ENCODE results near the gene CEACAM6.
A peak's percentile ranks its signal among the peaks of the same experiment; 100 is the strongest.
"Not testable (repeated sequence)": the region's sequence is repeated elsewhere in the genome, so short reads cannot be mapped to it uniquely, and the experiment has no call there.

Gene CEACAM6

DNA sequence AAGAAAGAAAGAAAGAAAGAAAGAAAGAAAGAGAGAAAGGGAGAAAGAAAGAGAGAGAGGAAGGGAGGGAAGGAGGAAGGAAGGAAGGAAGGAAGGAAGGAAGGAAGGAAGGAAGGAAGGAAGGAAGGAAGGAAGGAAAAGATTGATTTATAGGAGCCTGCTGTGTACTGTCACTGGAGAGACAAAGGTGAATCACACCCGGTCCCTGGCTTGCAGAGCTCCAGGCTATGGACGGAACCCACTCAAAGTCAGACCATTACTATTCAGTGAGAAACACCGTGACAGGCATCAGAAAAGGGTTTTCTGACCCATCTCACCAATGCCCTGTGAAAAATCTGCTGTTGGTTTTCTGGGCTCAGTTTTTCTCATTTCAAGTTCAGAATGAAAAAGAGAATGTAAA is 7.3 kb upstream of the CEACAM6 start:
- DNase-seq, result no peak

DNA sequence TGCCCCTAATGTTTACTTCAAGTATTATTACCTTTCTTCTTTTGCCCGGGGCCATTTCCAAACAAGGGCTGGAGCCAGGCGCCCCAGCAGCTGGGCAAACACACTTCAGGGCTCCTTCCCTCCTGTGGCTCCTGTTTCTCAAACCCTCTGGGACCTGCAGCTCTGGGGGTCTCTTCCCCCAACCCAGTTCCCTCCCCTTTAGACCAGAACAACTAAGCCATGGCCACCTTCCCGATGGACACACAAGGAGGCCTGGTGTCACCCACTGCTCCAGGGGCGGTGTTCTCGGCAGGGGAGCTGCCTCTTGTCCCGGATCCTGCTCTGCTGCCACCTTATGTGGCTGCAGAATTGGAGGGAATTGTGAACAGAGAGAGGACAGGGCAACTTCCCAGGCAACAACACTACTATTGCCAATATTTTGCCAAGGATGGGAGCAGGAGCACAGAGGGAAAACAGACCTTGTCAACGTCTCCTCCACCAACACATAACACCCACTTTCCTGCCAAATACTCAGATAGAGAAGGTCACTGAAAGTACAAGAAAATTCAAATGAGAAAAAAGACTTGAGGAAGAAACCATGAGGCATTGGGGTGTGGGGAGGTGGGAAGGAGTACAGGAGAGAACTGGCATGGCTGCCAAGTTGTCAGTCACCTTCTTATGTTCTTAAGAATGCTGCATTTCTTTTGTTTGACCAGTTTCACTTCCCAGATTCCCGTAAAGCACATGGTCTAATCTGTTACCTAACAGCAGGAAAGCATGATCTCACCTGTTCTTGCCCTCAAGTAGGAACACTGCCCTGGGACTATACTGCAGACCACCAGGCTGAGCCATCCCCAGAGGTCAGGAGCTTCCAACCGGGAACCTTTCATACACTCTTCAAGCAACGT is 4.8 kb upstream of the CEACAM6 start:
- not testable (repeated sequence) for DNase-seq

DNA sequence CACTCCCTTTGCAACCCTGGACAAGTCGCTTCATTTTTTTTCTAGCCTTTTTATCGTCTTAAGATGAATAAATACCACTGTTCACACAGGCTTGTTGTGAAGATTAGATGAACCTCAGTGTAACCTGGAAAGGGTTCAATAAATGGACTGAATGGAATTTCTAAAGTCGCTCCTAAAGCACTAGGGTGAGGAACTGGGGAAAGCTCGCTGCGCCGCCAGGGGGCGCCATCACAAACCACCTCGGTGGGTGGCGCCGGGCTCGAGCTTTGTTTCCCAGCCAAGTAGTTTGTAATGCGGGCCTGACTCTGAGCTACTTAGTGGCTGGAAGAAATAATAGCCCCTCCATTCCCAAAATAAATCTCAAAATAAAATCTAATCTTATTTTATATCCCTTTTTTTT is 2.2 kb upstream of the CEACAM6 start:
- DNase-seq, result peak; percentile 77

DNA sequence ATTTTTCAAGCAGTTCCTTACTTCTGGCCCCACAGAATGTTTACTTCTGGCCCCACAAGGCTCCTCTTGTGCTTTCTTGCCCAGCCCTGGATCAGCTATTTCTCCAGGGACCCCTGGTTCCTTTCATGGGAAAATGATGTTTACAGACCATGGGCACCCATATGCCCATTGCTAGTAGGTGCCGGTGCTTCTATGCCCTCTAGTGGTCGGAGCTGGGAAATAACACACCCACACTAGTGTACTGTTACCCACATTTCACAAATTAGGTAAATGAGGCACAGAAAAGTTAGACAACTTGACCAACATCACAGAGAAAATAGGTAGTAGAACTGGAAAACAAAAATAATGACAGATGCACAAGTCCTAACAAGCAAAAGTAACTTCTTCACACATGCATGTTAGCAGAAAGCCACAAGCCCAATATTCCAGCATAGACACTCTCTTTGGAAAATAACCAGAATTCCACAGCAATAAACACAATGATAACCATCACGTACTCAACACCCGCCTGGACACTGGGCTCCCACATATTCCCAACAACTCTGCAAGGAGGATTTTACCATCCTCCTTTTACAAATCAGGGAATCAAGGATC is 1.3 kb upstream of the CEACAM6 start:
- peak; percentile 61 for DNase-seq

DNA sequence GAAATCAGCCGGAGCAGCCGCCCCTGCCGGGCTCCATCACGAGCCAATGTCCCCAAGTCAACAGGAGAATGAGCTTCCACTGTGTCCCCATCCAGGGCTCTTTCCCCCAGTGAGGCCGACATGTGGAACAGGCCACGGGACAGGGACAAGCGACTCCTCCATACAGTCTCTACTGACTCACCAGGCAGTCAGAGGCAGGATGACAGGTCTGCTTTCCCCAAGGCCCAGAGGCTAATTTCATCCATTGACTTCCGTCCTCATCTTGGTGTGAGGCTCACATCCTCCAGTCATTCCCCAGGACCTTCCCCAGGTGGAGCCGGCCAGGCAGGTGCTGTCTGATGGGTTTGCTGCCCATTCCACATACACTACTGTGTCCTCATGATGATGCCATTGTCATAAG is 3.5 kb downstream of the CEACAM6 start:
- DNase-seq, result no peak

DNA sequence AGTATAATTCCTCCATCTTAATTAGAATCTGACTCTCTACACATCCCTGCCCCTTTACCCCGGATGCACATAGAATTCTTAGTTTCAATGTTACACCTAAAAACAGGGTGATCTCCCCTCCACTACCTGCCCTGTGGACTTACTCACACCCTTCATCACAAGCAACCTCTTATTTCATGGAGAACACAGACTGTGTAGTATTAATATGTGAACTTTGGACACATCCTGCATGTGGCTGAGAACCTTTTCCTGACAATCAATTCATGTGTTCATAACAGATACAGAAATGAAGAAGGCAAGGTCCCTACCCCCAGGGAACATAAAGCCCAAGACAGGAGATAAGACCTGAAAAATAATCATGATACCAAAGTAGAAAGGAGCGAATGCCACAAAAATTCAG is 11.8 kb downstream of the CEACAM6 start:
- no peak for DNase-seq

DNA sequence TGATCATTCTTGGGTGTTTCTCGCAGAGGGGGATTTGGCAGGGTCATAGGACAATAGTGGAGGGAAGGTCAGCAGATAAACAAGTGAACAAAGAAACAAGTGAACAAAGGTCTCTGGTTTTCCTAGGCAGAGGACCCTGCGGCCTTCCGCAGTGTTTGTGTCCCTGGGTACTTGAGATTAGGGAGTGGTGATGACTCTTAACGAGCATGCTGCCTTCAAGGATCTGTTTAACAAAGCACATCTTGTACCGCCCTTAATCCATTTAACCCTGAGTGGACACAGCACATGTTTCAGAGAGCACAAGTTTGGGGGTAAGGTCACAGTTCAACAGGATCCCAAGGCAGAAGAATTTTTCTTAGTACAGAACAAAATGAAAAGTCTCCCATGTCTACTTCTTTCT is 12.8 kb downstream of the CEACAM6 start:
- not testable (repeated sequence) for DNase-seq

DNA sequence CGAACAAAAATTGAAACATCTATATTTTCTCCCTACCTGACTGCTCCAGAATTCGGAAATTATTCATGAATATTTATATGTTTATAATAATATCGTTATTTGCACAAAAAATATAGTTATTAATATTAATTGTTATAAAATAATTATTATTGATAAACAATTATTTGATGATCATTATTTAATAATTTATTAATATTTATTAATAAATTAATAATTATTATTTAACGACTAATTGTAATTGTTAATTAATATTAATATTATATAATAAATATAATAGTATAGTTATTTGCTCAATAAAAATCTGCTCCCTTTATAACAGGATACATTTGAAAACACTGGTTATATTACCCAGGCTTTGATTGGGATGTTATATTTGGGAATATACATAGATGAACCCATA is 14.3 kb downstream of the CEACAM6 start:
- DNase-seq, result no peak

DNA sequence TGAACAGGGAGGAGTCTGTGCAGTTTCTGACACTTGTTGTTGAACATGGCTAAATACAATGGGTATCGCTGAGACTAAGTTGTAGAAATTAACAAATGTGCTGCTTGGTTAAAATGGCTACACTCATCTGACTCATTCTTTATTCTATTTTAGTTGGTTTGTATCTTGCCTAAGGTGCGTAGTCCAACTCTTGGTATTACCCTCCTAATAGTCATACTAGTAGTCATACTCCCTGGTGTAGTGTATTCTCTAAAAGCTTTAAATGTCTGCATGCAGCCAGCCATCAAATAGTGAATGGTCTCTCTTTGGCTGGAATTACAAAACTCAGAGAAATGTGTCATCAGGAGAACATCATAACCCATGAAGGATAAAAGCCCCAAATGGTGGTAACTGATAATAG is 16.1 kb downstream of the CEACAM6 start:
- no peak for DNase-seq

DNA sequence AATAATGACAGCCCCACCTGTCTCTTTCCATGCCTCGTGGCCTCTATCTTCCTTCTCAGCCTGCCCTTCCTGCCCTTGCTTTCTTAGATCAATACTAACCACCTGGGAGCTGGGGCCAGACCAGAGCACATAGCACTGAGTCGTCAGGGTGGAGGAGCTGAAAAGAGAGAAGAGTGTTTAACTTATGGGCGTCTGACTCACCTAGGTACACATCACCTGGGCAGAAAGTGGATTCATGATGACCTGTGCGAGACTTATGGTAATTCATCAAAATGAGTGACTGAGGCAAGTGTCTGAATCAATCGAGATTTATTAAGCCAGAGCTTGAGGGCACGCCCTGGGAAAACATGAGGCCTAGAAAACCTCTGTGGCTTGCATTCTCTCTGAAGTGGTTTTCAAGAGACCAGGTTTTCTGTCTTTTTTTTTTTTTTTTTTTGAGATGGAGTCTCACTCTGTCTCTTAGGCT is 19.2 kb downstream of the CEACAM6 start:
- peak; percentile 32 for DNase-seq

DNA sequence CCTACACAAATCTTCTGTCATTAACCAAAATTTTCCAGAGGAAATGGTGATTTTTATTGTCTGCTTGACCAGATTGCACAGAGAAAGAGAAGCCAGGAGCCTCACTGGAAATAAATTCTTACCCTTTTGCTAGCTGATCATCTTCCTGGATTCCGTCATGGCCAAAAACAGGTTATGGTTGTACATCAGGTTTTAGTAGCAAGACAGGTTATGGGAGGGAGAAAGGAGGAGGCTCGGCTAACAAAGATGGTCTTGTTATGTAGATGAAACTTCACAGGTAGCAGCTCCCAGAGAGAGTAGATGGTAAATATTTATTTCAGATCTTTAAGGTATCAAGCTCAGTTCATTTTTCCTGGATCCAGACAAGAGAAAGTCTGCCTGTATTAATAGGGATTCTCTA is 21.4 kb downstream of the CEACAM6 start:
- DNase-seq, result no peak

DNA sequence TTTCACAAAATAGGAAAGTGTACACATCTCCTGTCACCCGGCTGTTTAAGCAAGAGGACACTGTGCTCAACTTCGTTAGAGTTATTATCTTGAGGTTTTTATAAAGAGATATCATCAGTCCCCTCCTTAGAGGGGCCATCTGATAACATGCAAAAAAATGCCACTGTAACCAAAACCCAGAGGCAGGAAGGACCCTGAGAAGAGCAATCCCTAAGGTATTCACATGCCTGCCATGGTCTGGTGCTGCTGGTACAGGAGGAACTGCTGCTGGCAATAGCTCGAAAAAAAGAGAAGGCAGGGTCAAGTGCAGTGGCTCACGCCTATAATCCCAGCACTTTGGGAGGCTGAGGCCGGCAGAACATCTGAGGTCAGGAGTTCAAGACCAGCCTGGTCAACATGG is 28.3 kb downstream of the CEACAM6 start:
- DNase-seq, result no peak

DNA sequence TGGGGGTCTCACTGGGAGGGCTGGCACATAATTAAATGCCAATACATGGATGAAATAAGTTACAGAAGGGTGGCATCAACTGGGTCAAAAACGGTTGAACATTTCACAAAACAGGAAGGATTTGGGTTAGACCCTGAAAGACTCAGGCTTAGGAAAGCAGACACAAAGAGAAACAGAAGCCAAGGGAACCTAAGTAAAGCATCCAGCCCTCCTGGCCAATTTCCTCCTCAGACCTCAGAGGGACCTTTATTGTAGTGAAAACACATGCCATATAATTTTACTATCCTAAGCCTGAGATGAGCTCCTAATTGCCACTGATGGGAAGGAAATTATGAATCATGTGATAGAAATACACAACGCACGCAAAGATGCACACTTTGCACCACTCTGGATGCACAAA is 29.0 kb downstream of the CEACAM6 start:
- no peak for DNase-seq

DNA sequence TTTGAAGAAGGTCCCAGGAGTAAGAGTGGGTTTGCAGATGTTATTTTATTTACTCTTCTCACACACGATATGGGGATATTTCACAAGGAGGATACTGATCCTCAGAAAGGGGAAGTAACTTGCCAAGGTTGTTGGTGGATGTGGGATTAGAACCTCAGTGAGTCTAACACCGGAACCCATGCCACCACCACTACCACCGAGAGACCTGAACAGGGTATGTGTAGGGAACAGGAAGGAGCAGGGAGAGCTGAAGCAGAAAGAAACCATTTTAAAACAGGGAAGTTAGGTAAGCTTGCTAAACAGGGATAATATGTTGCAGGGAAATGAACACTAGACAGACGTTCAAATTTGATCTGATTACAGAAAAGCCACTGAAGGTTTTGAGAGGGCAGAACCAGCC is 29.4 kb downstream of the CEACAM6 start:
- no peak for DNase-seq

DNA sequence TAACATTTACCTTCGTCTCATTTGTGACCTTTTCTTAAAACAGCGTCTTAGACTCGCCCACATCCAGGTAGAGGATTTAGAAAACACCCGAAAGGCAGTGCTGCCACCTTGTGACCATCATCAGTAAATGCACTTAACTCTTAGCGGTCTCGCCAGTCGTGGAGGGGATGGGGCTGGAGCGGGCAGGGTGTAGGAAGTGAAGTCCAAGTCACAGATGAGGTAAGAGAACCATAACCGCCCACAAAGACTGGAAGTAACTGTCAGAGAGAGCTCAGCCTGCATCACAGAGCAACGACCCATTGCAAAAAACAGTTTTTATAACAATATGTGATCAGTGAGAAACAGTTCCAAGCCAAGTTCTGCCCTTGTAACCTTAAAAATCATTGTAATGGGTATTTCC is 30.3 kb downstream of the CEACAM6 start:
- peak; percentile 59 for DNase-seq

DNA sequence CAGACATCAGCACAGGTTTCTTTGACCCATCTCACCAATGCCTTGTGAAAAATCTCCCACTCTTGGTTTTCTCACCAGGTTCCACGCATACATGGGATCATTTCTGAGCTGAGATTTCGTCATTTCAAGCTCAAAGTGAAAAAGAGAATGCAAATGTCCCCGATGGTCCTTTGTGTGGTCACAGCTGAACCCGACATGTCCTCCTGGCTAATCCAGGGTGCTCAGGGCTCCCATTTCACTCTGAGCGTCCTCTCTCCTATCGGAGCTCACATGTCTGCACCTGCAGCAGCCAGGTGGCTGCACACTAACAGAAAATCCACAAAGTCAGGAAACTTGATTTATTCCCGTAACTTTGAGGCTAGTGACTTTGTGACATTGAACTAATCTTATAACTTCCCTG is 31.7 kb downstream of the CEACAM6 start:
- no peak for DNase-seq

DNA sequence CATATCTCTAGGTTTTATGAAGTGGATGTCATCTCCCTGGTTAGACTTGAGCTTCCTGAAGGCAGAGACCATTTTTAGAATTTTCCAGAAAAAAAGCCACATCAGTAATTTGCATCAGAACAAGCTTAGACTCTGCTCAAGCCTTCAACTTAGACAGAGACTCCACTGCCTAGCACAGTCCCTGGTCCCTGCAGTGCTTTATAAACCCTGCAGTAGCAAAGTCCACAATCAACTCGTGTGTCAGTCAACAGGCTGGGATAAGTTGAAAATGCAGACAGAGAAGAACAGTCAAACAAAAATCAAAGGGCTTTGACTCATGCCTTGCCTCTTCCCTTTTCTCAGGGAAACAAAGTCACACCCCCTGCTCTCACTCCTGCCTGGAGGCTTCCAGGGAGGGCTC is 33.2 kb downstream of the CEACAM6 start:
- not testable (repeated sequence) for DNase-seq

DNA sequence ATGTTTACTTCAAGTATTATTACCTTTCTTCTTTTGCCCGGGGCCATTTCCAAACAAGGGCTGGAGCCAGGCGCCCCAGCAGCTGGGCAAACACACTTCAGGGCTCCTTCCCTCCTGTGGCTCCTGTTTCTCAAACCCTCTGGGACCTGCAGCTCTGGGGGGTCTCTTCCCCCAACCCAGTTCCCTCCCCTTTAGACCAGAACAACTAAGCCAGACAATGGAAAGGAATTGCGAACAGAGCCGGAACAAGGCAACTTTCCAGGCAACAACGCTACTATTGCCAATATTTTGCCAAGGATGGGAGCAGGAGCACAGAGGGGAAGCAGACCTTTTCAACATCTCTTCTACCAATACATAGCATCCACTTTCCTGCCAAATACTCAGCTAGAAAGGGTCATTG is 33.7 kb downstream of the CEACAM6 start:
- DNase-seq, result not testable (repeated sequence)

DNA sequence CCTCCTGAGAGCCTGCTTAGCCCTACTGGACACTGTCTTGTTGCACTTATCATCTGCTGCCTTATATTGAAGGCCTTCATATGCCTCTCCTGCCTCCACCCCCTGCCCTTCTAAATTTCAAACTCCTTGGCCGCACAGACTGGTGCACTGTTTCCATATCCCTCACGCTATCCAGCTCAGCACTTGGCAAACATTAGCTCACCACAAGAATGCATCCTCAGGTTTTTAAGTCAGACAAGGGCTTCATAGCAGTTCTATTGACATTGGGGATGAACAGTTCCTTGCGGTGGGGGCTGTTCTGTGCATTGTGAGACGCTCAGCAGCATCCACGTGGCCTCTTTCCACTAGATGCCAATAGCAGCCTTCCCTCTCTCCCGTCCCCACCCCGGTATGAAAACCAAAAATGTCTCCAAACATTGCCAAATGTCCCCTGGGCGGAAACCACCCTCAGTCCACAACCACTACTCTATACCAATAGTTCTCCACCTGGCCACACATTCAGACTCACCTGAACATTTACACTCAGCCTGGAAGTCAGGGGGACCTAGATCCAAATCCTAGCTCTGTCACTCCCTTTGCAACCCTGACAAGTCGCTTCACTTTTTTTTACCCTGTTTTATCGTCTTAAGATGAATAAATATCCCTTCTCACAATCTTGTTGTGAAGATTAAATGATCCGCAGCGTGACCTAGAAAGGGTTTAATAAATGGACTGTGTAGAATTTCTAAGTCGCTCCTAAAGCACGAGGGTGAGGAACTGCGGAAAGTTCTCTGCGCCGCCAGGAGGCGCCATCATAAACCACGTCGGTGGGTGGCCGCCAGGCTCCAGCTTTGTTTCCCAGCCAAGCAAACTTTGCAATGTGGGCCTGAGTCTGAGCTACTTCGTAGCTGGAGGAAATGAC is 37.4 kb downstream of the CEACAM6 start:
- DNase-seq, result peak; percentile 33

DNA sequence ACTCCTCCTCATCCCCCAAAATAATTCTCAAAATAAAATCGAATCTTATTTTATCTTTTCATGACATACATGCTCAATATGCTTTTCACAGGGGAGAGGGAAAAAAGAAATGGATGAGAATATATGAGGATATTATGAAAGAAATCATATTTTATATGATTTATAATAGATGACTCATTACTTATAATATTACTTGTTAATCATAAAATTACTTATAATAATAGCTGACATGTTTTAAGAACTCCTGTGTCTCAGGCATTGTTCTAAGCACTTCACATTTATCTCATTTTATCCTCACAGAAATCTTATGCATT is 38.0 kb downstream of the CEACAM6 start:
- DNase-seq, result no peak

DNA sequence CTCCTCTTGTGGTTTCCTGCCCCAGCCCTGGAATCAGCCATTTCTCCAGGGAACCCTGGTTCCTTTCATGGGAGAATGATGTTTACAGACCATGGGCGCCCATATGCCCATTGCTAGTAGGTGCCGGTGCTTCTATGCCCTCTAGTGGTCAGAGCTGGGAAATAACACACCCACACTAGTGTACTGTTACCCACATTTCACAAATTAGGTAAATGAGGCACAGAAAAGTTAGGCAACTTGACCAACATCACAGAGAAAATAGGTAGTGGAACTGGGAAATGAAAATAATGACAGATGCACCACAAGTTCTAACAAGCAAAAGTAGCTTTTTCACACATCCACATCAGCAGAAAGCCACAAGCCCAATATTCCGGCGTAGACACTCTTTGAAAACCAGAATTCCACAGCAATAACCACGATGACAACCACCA is 39.7 kb downstream of the CEACAM6 start:
- peak; percentile 42 for DNase-seq

DNA sequence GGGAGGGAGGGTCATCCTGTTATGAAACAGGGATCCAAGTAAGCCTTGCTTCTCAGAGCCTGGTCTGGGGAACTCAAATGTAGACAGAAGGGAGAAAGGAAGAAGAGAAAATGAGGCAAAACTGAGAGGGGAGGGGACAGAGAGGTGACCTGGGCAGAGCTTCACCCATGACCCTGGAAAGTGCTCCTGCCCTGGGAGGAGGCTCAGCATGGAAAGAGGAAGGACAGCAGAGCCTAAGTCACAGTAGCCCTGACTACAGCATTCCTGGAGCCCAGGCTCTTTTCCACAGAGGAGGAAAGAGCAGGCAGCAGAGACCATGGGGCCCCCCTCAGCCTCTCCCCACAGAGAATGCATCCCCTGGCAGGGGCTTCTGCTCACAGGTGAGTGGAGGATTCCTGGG is 41.0 kb downstream of the CEACAM6 start, which contains the start of gene CEACAM3:
CEACAM3 (plus strand) TSS at position 226 of the 400 bp plus-strand sequence; CDS start at position 317, 91 bp downstream.
- DNase-seq, result no peak

DNA sequence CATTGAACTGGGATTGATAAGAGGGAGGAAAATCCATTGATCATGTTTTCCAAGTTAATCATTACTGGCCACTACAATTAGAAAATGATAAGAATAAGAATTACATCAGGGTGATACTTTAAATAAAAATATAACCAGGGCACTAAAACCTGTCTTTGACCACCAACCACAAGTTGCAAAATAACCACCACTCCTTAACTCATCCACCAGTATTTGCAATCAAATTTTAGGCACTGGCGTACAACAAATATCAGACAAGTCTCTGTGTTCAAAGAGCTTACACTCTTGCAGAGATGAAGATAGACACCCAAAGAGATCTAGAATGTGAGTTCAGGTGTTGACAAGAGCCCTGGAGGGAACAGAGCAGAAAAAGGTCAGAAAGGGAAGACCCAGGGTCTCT is 41.6 kb downstream of the CEACAM6 start:
- no peak for DNase-seq
